Lower leg skin (tissue), 4 donors: ENCODE results near the gene RSPH1. TPM values are rescaled to one million over a fixed set of nuclear protein-coding genes. Genes with fewer than 3 reads are reported as not detected.
A peak's percentile ranks its signal among the peaks of the same experiment; 100 is the strongest.

Experiments used
- DNase-seq, 2 donors: peaks; one replicate each; pipeline ENCODE4 v3.0.0-alpha.2; 2019; ENCODE audit warnings: low spot score in 2 of 2
- H3K4me3 ChIP-seq: fragments of 200-600 bp; sonication (generic); 2 replicates; pipeline ENCODE4 v1.5.1; 2017; ENCODE audit warnings: mild to moderate bottlenecking, low read depth; ENCODE audit not compliant: poor library complexity, severe bottlenecking
- POLR2A ChIP-seq, 2 donors: fragments of 450-650 bp; IDR thresholded peaks; one replicate each; pipeline ENCODE4 v1.6.1; 2016 to 2017; ENCODE audit warnings: antibody characterized with exemption in 2 of 2, mild to moderate bottlenecking in 1 of 2, moderate library complexity in 1 of 2
- WGBS, 2 donors: methylation state at CpG; one replicate each; pipeline ENCODE4 v1.1.5; 2018; 5-methylcytosine and 5-hydroxymethylcytosine counted together
- intact Hi-C: fragments of 100-400 bp; cut with DNase I; formaldehyde crosslinking; loops from one replicate; pipeline ENCODE4 v1.15.0; 2023; ENCODE audit warnings: low total_unique reads
- total RNA-seq, 4 donors: library from RNA; depleted of rRNA; stranded (reverse); fragments of >200 nt; gene quantifications; one replicate each; pipeline ENCODE4 v1.1.0, GENCODE V29; 2016
- TF ChIP-seq, protein P1 (sequence below), 3 donors: fragments of 450-650 bp; IDR thresholded peaks; one replicate each; pipeline ENCODE4 v1.5.1; 2016; ENCODE audit warnings: antibody characterized with exemption in 3 of 3, mild to moderate bottlenecking in 3 of 3, moderate library complexity in 2 of 3

Gene RSPH1
- total RNA-seq, 4 donors from 2014 or later: 0.34 to 3.7 (median 2.1) TPM

DNA sequence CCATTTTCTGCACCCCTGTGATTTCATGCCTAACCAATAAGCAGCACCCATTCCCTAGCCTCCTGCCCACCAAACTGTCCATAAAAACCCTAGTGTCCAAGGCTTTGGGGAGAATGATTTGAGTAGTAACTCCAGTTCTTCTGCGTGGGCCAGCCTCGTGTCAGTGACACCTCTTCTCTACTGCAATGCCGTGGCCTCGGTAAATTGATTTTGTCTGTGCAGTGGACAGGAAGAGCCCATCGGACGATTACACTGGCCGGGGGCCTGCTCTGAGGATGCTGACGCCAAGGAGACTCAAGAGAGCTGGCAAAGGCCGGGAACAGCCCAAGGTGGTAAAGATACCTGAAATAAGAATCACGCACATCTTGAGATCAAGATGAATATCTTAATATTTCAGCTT, 29.3 kb downstream of the RSPH1 start:
- WGBS, 2 donors: 84 to 93% methylated on average over 10 of the region's 10 CpGs
- TF ChIP-seq, protein P1, sequence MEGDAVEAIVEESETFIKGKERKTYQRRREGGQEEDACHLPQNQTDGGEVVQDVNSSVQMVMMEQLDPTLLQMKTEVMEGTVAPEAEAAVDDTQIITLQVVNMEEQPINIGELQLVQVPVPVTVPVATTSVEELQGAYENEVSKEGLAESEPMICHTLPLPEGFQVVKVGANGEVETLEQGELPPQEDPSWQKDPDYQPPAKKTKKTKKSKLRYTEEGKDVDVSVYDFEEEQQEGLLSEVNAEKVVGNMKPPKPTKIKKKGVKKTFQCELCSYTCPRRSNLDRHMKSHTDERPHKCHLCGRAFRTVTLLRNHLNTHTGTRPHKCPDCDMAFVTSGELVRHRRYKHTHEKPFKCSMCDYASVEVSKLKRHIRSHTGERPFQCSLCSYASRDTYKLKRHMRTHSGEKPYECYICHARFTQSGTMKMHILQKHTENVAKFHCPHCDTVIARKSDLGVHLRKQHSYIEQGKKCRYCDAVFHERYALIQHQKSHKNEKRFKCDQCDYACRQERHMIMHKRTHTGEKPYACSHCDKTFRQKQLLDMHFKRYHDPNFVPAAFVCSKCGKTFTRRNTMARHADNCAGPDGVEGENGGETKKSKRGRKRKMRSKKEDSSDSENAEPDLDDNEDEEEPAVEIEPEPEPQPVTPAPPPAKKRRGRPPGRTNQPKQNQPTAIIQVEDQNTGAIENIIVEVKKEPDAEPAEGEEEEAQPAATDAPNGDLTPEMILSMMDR (IDR thresholded peaks at IDR 0.05): no peak
- TF ChIP-seq POLR2A (IDR thresholded peaks at IDR 0.05): no peak
- intact Hi-C loops: no loop called here
- peak in 1 of 2 donors; percentile 68 for DNase-seq
- no peak overlapping the region for H3K4me3 ChIP-seq

DNA sequence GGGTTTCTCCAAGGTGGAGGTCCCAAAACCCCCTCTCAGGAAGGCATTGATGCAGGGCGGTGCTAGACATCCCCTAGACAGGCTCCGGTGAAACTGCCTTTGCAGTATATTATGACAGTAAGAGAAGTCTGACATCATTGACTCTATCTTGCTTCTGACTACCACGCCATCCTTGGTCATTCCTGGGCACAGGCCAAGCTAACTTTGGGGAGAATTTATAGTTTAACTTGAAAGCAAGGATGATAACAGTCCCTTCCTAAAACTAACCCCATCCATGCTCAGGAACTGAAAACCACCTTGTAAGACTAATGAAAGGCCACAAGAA, 30.3 kb downstream of the RSPH1 start:
- intact Hi-C loops: no loop called here
- peak in 1 of 2 donors; percentile 54 for DNase-seq
- TF ChIP-seq POLR2A (IDR thresholded peaks at IDR 0.05): no peak
- TF ChIP-seq, protein P1 (IDR thresholded peaks at IDR 0.05): no peak
- H3K4me3 ChIP-seq: no peak overlapping the region
- WGBS, 2 donors: 86 to 92% methylated on average over 3 of the region's 3 CpGs

DNA sequence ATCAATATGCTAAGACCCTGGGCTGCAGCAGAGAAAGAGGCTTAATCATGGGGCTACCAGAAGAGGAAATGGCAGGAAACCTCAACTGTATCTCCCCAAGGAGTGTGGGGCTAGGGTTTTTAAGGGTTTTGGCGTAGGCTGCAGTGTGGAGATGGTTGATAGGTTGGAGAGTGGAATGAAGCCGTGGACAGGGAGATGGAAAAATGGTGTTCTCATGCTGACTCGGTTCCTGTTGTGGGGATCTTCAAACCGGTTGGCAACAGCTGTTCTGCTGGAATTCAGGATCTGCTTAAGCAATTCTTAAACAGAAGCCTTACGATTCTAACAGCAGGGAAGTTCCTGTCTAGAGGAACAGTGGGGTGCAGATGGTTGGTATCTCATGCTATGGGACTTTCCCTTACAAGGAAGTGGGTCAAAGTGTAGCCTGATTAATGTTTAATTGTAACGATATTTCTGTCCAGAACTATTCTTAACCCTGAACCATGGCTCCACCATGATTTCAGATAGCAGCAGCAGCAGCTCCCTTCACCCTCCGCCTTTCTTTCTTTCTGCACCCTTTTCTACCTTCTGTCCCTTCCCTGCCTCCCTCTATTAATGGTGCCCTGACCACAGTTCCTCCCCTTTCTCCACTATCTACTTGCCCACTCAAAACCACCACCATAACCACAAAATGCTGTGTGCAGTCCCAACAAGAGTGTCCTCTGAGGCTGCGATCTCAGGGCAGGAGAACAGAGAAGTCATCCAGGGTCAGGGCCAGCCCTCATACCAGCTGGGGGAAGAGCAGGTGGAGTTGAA, 30.8 kb downstream of the RSPH1 start:
- intact Hi-C loops: no loop called here
- peak in 1 of 2 donors; percentile 40 for DNase-seq
- H3K4me3 ChIP-seq: no peak overlapping the region
- TF ChIP-seq, protein P1 (IDR thresholded peaks at IDR 0.05): no peak
- no peak for TF ChIP-seq POLR2A (IDR thresholded peaks at IDR 0.05)
- WGBS, 2 donors: 55 to 57% methylated on average over 8 of the region's 8 CpGs

DNA sequence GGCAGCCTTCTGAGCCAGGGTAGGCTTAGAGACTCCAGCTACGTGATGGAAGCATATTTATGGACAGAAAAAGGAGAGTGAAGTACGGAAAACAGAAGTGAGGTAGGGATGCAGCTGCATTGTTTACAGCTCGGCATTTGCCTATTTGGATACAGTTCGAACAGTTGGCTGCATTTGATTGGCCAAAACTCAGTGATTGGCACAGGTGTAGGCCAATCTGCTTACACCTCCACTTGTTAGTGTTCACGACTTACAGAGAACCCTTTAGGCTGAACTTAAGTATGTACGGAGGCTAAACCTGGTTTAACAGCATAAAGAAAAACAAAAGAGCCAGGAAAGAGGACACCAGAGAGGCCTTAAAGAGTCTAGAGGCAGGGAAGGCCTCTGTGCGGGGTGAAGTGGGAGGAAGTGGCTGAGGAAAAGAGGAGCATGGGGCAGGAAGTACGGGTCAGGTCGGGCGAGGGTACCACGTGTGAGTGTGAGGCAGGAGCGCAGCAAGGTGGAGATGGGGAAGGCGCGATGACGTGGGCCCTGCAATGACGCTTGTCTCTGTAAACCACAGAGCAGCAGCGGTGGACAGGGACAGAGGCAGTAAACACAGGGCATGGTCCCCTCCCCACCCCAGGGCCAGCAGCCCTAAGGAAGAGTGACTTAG, 32.0 kb downstream of the RSPH1 start:
- 78 to 81% methylated on average over 17 of the region's 17 CpGs for WGBS, 2 donors
- no peak overlapping the region for H3K4me3 ChIP-seq
- intact Hi-C loops: no loop called here
- peak in 1 of 2 donors; percentile 85 for DNase-seq
- TF ChIP-seq, protein P1 (IDR thresholded peaks at IDR 0.05): no peak
- TF ChIP-seq POLR2A (IDR thresholded peaks at IDR 0.05): no peak

DNA sequence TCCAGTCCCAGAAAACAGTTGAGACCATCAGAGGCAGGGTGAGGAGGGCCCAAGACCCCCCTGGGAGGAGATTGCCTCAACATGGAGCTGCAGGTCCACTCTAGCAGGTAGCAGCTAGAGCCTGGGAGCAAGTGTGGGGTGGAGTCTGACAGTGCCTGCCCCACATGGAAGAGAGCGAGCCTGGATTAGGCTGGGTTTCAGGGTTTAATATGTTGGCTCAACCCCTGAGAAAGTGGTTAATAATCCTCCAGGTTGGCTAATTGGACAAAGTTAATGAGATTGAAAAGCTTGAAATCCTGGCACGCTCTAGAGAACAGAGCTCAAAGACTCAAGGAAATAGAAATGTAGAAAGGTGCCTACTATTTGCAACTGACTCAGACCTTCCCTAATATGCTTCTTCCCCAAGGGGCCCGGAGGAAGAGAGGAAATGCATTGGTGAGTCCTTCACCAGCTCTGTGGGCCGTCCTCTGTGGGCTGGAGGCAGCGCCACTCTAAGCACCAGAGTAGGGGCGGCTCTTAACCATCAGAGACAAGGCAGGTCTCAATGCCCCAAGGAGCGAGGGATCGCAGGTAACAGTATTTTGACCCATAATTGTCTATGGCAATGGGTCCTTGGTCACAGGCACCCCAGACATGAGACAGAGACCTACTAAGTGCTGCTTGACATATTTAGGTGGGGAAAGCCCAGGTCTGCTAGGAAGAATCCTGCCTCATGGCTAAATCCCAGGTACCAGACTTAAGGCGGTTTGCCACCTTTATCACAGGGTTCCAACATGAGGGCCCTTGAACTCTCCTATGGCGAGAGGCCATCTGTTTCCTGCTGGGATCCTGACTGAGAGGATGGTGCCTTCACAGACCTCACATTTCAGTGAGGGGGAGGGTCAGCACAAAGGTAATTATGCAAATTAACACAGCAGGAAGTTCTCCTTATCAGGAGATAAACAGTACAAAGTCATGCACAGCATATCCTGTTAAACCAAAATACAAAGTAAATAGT, 33.8 kb downstream of the RSPH1 start:
- DNase-seq: peak in 1 of 2 donors; percentile 76
- no peak overlapping the region for H3K4me3 ChIP-seq
- 83 to 84% methylated on average over 10 of the region's 10 CpGs for WGBS, 2 donors
- intact Hi-C loops: no loop called here
- TF ChIP-seq POLR2A (IDR thresholded peaks at IDR 0.05): no peak
- TF ChIP-seq, protein P1 (IDR thresholded peaks at IDR 0.05): no peak
